Measurements from ENCODE around the gene CNNM2.

CNNM2 gene

DNA sequence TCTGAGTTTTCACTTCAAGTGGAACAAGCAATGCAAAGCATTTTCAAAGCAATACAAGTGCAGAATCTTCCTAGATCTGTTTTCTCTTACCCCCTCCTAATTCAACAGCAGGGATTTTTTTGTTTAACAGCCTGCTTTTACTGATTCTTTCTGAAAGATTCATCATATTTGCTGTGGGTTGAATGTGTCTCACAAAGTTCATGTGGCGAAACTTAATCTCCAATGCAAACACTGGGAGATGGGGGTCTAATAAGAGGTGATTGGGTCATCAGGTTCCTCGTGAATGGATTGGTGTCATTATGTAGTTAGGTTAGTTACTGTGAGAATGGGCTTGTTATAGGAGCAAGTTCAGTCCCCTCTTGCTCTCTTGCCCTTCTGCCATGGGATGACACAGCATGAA is 107.6 kb downstream of the CNNM2 start:
- DNase-seq (ENCODE audit: low read depth) = no peak
- H3K4me3 ChIP-seq (ENCODE audit: low read depth, low read length) = no peak overlapping the region
- TF ChIP-seq, protein P1, sequence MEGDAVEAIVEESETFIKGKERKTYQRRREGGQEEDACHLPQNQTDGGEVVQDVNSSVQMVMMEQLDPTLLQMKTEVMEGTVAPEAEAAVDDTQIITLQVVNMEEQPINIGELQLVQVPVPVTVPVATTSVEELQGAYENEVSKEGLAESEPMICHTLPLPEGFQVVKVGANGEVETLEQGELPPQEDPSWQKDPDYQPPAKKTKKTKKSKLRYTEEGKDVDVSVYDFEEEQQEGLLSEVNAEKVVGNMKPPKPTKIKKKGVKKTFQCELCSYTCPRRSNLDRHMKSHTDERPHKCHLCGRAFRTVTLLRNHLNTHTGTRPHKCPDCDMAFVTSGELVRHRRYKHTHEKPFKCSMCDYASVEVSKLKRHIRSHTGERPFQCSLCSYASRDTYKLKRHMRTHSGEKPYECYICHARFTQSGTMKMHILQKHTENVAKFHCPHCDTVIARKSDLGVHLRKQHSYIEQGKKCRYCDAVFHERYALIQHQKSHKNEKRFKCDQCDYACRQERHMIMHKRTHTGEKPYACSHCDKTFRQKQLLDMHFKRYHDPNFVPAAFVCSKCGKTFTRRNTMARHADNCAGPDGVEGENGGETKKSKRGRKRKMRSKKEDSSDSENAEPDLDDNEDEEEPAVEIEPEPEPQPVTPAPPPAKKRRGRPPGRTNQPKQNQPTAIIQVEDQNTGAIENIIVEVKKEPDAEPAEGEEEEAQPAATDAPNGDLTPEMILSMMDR (IDR thresholded peaks at IDR 0.05; ENCODE audit: control insufficient read depth, extremely low read depth, insufficient read depth) = no peak

DNA sequence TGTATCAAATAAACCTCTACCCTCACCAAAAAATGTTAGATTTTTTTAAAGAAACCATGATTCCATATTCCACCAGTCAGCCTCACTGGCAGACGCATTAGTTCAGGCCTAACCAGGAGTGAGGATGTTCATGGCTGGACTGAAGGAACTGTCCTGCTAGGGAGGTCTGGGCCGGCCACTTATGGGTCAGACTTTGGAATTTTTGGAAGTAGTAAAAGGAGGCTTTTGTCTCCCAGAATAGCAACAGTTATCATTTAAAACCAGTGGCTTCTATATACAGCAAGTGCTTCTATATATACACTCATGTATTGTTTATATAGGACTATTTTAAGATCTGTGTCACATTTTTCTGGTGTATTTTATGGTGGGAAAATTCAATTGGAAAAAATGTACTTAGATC is 120.5 kb downstream of the CNNM2 start:
- TF ChIP-seq, protein P1 (IDR thresholded peaks at IDR 0.05; ENCODE audit: control insufficient read depth, extremely low read depth, insufficient read depth) = no peak
- no peak for DNase-seq (ENCODE audit: low read depth)
- no peak overlapping the region for H3K4me3 ChIP-seq (ENCODE audit: low read depth, low read length)

DNA sequence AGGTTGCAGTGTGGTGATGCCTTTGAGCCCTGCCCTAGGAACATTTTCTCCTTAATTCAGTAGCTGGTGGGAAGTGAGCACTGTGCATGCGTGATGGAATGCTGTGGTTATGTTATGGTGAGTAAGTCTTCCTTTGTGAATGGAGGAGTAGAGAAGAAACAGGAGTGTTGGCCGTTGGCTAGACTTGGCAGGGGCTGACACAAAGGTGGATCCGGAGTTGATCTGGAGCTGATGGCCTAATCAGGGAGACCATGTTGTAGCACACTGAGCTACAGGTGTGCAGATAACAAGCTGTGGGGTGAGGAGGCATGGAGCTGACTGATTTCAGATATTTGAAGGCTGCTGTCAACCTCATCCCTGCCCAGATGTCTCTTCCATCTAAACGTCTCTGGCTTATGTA is 122.3 kb downstream of the CNNM2 start:
- DNase-seq (ENCODE audit: low read depth) = no peak
- H3K4me3 ChIP-seq (ENCODE audit: low read depth, low read length) = no peak overlapping the region
- TF ChIP-seq, protein P1 (IDR thresholded peaks at IDR 0.05; ENCODE audit: control insufficient read depth, extremely low read depth, insufficient read depth) = no peak

DNA sequence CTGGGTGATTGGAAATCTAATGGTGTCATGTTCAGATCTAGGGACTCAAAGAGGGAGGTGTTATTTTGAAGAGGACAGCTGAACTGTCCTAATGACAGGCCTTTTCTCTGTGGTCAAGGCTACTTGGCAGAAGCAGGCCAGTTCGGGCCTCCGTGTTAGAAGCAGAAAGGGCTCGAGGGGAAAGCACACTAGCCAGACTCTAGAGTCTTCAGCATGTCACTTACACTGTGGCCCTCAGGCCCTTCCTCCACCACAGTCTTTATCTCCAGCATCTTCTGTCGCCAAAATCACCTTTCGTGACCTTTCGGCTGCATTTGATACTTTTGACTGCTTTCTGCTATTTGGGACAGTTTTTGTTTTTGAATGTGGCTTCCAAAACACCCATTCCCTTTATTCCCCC is 123.3 kb downstream of the CNNM2 start:
- DNase-seq (ENCODE audit: low read depth) = no peak
- TF ChIP-seq, protein P1 (IDR thresholded peaks at IDR 0.05; ENCODE audit: control insufficient read depth, extremely low read depth, insufficient read depth) = no peak
- no peak overlapping the region for H3K4me3 ChIP-seq (ENCODE audit: low read depth, low read length)

DNA sequence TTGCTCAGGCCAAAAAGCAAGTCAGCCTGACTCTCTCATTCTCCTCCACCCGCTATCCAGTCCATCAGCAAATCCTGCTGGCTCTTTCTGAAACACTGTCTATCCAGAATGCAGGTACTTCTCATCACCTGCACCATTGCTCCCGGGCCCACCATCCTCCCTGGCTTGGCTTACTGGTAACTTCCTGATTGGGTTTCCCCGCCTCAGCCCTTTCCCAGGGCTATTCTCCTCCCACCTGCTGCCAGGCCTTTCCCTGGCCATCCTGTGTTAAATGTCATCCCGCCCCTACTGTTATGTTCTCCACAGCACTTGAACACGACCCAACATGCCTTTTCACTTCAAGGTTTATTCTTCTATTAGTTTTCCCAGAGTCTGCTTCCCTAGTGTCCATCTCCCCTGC is 124.0 kb downstream of the CNNM2 start:
- no peak overlapping the region for H3K4me3 ChIP-seq (ENCODE audit: low read depth, low read length)
- no peak for DNase-seq (ENCODE audit: low read depth)
- TF ChIP-seq, protein P1 (IDR thresholded peaks at IDR 0.05; ENCODE audit: control insufficient read depth, extremely low read depth, insufficient read depth) = no peak

DNA sequence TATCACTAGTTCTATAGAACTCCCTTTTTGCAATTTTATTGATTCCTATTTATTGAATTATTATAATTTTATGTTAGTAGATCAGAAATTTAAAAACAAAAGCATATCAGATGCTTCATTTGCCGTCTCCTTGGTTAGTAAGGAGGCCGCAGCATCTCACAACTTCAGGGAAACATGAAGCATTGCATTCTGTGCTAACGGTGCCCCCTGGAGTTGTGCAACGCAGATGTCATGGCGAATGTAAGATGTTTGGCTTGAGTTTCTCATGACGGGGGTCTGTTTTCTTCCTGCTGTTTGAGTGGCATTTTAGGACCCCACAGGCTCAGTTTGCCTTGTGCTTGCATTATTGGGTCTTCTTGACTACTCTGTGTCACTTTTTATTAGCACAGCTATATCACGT is 124.8 kb downstream of the CNNM2 start:
- no peak for DNase-seq (ENCODE audit: low read depth)
- H3K4me3 ChIP-seq (ENCODE audit: low read depth, low read length) = no peak overlapping the region
- TF ChIP-seq, protein P1 (IDR thresholded peaks at IDR 0.05; ENCODE audit: control insufficient read depth, extremely low read depth, insufficient read depth) = no peak

DNA sequence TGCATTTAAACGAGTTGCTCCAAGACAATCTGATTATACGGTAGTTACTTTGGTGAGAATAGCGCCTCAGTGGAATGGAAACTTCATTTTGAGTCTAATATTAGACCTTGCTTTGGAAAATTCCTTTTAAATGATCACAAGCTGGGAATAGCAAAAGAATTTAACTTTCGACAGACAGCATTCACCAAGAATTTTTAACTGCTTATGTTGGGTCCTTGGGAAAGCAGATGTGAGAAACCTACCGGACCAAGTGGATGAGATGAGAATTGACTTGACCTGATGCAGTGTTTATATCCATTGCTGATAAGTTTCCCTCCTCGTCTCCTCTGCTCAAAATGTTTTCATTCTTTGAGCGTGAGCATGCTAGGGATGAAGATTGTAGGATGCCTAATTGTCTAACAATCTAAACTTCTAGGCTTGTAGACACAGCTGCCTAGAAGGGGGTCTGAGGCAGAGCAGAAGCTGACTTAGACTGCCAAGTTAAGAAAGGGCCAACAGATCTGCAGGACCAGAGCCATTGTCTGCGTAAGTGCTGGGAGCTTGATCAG is 126.9 kb downstream of the CNNM2 start:
- DNase-seq (ENCODE audit: low read depth) = no peak
- H3K4me3 ChIP-seq (ENCODE audit: low read depth, low read length) = no peak overlapping the region
- TF ChIP-seq, protein P1 (IDR thresholded peaks at IDR 0.05; ENCODE audit: control insufficient read depth, extremely low read depth, insufficient read depth) = no peak

All from LNCaP clone FGC (cell line).